ENCODE results near the gene CBLIF.
"Not testable (repeated sequence)": the region's sequence is repeated elsewhere in the genome, so short reads cannot be mapped to it uniquely, and the experiment has no call there.

CBLIF gene

GRCh38 chr11:59845399-59845798 is at the start of gene CBLIF:
Gene CBLIF (minus strand): TSS chr11:59845499. CDS start chr11:59845453, 46 bp downstream.
- no peak within 1 kb of the TSS for H3K4me3 ChIP-seq (ENCODE audit: low read length)
- TF ChIP-seq CTCF (conservative IDR thresholded peaks at IDR 0.05; ENCODE audit: low read length): no peak
- no peak for DNase-seq (ENCODE audit: low read depth)

- no peak for TF ChIP-seq CTCF (conservative IDR thresholded peaks at IDR 0.05; ENCODE audit: low read length)
- no peak overlapping the region for H3K4me3 ChIP-seq (ENCODE audit: low read length)
- DNase-seq (ENCODE audit: low read depth): no peak
Observed at GRCh38 chr11:59894616-59895015, 49.3 kb upstream of the CBLIF start.

- DNase-seq (ENCODE audit: low read depth): no peak
- no peak overlapping the region for H3K4me3 ChIP-seq (ENCODE audit: low read length)
- TF ChIP-seq CTCF (conservative IDR thresholded peaks at IDR 0.05; ENCODE audit: low read length): no peak
Observed at GRCh38 chr11:59891781-59892181, 46.5 kb upstream of the CBLIF start.

GRCh38 chr11:59887156-59887555 is 41.9 kb upstream of the CBLIF start:
- DNase-seq (ENCODE audit: low read depth); H3K4me3 ChIP-seq (ENCODE audit: low read length): not testable (repeated sequence)

- no peak for TF ChIP-seq CTCF (conservative IDR thresholded peaks at IDR 0.05; ENCODE audit: low read length)
- DNase-seq (ENCODE audit: low read depth): no peak
- no peak overlapping the region for H3K4me3 ChIP-seq (ENCODE audit: low read length)
Observed at GRCh38 chr11:59883597-59883996, 38.3 kb upstream of the CBLIF start.

- H3K4me3 ChIP-seq (ENCODE audit: low read length): no peak overlapping the region
- no peak for TF ChIP-seq CTCF (conservative IDR thresholded peaks at IDR 0.05; ENCODE audit: low read length)
- DNase-seq (ENCODE audit: low read depth): no peak
Observed at GRCh38 chr11:59879567-59879966, 34.3 kb upstream of the CBLIF start.

- TF ChIP-seq CTCF (conservative IDR thresholded peaks at IDR 0.05; ENCODE audit: low read length): no peak
- no peak within 1 kb of the TSS for H3K4me3 ChIP-seq (ENCODE audit: low read length)
- DNase-seq (ENCODE audit: low read depth): no peak
Observed at GRCh38 chr11:59878575-59878974, 33.3 kb upstream of the CBLIF start, which contains the start of gene OOSP3. Gene OOSP3 (plus strand): TSS chr11:59878782. CDS start chr11:59878809, 27 bp downstream.

GRCh38 chr11:59877784-59878183 is 32.5 kb upstream of the CBLIF start:
- H3K4me3 ChIP-seq (ENCODE audit: low read length): no peak overlapping the region
- DNase-seq (ENCODE audit: low read depth): no peak
- TF ChIP-seq CTCF (conservative IDR thresholded peaks at IDR 0.05; ENCODE audit: low read length): no peak

Data from AG10803 (cell line).